ENCODE data around the gene ZNF519.
"Not testable (repeated sequence)": the region's sequence is repeated elsewhere in the genome, so short reads cannot be mapped to it uniquely, and the experiment has no call there.

- TF ChIP-seq POLR2A, POLR2AphosphoS5, POU2F2, TAF1, SPI1 (IDR thresholded peaks at IDR 0.05; ENCODE audit: low read depth, low read length): not testable (repeated sequence)
Observed at GRCh38 chr18:14147935-14148865, 16.0 kb upstream of the ZNF519 start.
